GM18498 (cell line): ENCODE measurements around the gene FBXO38.

Experiments
- ATAC-seq: cut with Tn5 transposase; IDR thresholded peaks from one replicate; pipeline ENCODE4 v1.9.1; 2021; ENCODE audit warnings: mild to moderate bottlenecking, moderate library complexity; ENCODE audit not compliant: unreplicated experiment

FBXO38 gene

GRCh38 chr5:148471379-148471778, 87.6 kb downstream of the FBXO38 start:
- ATAC-seq = no peak

GRCh38 chr5:148474025-148474511, 90.3 kb downstream of the FBXO38 start:
- no peak for ATAC-seq

DNA sequence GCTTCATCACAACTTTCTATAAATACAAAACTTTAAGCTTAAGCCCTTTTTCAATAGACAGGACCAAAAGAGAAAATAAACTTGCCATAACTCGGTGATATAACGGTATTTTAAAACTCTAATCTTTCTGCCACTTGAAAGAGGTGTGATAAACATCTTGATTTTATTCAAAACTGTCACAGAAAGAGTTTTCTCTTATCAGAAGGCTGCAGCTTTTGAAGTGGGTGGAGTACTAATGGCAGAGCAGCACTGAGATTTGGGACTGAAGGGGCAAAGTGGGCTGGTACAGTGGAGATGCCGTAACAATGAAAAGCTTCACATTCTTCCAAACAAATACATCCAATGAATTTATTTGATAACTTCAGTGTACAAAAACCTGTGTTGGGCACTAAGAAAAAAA, 92.5 kb downstream of the FBXO38 start:
- ATAC-seq = no peak

DNA sequence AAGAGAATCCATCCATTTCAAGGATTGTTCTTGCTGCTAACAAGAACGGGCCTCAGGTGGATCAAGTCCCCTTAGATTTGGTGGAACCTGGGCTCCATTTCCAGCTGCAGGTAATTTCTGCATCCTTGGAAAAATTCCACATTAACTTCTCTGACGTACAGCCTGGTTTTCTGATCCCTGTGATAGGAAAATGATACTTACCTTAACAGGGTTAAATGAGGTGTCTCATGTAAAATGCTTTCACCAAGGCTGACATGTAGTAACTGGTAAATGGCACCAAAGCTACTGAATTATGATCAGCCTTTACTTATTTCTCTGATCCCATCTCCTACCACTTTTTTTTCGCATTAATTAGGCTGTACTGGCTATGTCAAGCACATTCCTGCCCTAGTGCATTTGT, 93.7 kb downstream of the FBXO38 start:
- no peak for ATAC-seq

DNA sequence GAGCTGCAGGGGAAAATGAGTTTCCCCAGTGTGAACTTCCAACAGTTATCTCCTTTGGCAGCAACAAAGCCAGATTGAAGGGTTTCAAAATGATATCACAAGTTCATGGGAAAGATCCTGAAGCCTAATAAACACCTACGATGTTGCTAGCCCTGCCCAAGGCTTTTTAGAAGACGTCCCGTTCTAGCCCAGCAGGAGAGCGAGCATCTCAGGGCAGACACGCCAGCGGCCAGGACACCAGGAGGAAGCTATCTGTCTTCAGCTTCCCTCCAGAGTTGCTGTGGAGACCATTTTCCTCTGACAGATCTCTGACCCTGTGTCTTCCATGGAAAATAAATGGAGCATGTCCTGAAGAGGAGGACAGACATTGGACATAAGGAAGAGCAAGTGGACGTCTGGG, 98.4 kb downstream of the FBXO38 start:
- ATAC-seq = no peak

DNA sequence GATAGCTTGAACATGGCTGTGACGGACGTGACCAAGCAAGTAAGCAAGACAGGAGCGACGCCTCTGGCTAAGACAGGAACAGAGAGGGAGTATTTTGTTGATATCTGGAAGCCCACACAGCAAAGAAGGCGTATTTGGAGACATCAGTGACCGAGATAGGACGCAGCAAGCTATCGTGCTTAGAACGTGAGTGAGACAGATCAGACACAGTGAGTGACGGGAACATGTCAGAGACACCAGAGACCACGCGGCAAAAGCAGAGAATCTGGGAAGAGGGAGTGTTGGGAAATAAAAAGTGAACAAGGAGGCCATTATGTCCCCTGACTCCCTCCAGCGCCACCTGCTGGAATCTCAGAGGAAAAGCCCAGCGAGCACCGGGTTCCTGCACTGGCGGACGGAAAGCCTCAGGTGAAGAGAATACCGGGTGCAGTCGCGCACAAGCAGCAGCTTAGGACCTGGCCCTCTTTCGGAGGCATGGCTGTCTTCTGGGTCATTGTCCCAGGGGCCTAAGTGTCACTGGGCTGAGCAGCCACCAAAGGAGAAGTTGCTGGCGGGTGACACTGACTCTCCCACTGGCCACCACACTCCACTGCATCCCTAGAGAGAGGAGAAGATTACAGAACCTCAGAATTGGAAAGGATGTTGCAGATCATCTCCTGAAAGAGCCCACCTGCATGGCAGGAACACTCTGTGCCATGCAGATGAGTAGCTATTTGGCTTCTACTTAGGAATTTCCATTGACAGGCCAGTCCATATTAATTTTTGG, 99.1 kb downstream of the FBXO38 start:
- peak; percentile 95 for ATAC-seq

DNA sequence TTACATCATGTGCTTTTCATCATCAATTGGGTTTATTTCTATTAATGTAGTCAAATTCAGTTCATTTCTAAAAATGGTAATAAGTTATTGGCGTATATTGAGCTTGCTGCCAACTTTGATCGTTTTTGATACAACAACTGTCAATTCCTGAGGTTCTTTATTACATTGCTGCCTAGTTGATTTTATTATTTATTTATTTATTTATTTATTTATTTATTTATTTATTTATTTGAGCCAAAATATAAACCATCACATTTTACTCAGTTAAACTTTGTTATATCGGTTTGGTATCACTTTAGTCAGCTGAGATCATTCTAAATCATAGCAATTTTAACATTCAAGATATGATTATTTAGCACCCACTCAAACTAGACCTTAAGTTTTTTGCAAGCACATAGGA, 100.0 kb downstream of the FBXO38 start:
- no peak for ATAC-seq

- ATAC-seq = no peak
These were observed 100.9 kb downstream of the FBXO38 start for GRCh38 chr5:148484651-148485050.

DNA sequence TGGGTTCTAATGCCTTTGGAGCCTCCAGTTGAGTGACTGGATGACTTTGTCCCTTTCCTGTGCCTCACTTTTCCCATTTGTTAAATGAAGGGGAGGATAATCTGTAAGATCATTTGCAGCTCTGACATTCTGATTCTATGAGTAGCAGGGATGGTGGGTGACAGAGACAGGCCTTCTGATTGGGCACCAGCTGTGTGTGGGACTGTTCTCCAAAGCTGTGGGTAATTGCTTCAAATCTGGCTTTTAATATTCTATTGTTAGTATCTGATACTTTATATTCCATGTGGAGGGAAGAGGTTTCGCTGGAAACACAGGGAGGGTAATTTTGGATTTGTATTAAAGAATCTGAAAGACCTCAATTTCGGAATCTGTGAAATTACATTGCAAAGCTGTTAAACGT, 102.7 kb downstream of the FBXO38 start:
- ATAC-seq = no peak

DNA sequence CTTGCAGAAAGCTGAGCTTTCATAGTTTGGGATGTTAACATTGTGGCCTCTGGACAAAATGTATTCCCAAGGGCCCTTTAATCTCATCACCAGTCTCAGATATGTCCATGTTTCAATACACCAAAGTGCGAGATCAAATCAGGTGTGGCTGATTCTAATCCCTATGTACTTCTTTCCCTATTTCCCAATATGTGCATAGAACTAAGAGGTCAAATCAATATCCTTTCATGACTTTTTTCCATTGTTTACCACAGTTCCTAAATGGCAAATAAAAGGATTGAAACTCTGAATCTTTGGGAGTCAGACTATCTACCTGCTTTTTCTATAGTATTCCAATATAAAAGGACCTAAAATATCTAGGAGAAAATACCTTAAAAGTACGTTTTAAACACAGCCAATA, 105.0 kb downstream of the FBXO38 start:
- no peak for ATAC-seq

GRCh38 chr5:148491015-148491792, 107.4 kb downstream of the FBXO38 start:
- ATAC-seq = no peak

DNA sequence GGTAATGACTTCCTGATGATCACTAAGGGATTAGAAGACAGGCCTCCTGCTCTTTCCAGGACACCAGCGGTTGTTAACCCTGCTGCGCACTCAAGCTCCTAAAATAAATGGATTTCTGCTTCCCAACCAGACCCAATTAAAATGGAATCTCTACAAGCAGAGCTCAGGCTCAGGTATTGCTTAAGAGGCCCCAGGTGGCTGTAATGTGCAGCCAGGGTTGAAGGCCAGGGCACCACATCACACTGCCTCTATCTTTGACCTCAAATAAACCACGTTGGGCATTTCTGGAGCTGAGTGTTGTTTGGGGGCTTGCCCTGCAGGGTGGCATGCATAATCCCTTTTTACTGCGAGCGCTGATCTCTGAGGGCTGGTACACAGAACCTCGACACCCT, 108.0 kb downstream of the FBXO38 start:
- ATAC-seq = no peak

- ATAC-seq = no peak
These were observed 108.6 kb downstream of the FBXO38 start for GRCh38 chr5:148492351-148492750.
